ENCODE results near the gene ANO9.
"Not testable (repeated sequence)": the region's sequence is repeated elsewhere in the genome, so short reads cannot be mapped to it uniquely, and the experiment has no call there.

ANO9 gene

DNA sequence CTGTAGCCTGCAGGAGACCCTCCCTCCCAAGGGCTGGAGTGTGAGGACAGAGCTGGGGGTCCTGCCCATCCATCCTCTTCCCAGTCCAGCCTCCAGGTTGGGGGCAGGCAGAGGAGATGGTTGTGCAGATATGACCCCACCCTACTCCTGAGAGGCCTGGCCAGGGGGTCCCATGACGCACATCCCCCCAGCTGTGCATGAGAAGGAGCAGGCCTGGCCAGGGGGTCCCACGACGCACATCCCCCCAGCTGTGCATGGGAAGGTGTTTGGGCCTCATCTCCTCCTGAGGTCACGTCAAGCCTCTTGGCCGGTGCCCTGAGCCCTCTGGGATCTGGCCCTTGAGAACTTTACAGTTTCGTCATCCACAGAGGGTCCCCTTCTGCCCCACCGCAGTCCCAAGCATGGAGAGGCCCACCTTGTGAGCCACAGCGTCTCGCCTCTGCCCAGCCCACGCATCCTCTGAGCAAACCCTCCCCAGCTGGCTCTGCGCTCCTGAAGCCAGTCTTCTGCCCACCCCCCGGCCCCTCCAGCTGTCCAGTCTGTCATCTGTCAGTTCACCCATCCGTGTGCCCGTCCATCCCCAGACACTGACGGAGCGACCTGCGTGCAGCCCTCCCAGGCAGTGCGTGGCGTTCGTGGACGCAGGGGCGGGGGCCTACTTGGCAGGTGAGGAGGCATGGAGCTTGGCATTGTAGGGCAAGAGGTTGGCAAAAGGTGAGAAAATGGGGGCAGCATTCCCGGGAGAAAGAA is 2.3 kb downstream of the ANO9 start:
- no peaks in the 10 kb centered on the region for H3K4me1 ChIP-seq (ENCODE audit: control insufficient read depth in 1 of 2, insufficient read depth in 2 of 2, low read length in 2 of 2)
- no peak overlapping the region for H3K4me3 ChIP-seq (ENCODE audit: low read depth in 1 of 2, low read length in 2 of 2)
- no peaks in the 10 kb centered on the region for H3K9me3 ChIP-seq (ENCODE audit: control insufficient read depth in 1 of 2, low read length in 2 of 2)
- H3K27ac ChIP-seq (ENCODE audit: low read length), result no peak overlapping the region
- H3K36me3 ChIP-seq (ENCODE audit: control insufficient read depth in 1 of 2, insufficient read depth in 2 of 2, low read length in 2 of 2), result no peaks in the 10 kb centered on the region
- H3K27me3 ChIP-seq (ENCODE audit: low read depth, low read length), result no peaks in the 10 kb centered on the region

DNA sequence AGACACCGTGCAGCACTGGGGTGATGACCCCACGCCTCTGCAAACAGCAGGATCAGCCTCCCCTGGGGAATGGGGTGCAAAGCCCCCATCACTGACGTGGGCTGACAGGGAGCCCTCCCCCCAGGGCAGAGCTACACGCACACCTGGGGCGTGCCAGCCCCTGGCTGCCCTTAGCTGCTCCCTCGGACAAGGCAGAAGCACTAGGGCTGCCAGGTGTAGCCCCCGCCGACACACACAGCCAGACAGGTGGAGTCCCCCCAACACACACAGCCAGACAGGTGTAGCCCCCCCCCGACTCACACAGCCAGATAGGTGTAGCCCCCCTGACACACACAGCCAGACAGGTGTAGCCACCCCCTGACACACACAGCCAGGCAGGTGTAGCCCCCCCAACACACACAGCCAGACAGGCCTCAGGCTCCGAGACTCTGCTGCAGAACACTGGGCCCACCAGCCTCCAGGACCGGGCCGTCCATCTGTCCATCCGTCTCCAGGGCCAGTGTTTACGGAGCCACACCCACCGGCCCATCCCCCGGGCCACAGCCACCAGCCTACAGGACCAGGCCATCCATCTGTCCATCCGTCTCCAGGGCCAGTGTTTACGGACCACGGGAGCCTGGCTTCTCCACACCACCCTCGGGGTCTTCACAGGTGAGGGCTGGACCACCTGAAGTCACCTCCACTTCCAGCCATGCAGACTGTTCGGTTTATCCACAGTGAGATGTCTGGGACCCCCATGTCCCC is 3.5 kb downstream of the ANO9 start:
- no peaks in the 10 kb centered on the region for H3K36me3 ChIP-seq (ENCODE audit: control insufficient read depth in 1 of 2, insufficient read depth in 2 of 2, low read length in 2 of 2)
- H3K27me3 ChIP-seq (ENCODE audit: low read depth, low read length), result no peaks in the 10 kb centered on the region

DNA sequence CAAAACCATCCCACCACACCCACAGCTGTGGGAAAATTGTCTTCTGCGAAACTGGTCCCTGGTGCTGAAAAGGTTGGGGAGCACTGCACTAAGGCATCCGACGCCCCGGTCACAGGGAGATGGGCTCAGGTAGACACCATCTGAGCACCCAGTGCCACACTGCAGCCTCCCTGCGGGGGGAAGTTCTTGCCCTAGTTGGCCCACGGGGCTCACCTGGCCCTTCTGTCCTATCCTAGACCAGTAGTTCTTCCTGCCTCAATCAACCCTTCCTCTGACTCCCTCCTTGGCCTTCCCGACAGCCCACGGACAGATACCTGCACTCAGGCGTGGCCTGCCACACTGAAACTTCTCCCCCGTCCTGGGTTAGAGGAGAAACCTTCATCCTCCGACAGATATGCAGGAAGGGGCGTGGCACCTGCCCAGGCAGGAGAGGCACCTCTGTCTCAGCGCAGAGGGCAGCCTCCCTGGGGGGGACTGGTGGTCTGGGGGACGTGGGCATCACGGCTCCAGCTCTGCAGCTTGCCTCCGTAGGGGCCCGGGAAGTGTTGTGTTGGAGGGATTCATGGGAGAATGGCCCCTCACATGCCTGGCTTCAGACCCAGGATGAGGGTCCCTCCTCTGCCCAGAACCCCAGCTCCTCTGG is 4.5 kb downstream of the ANO9 start:
- no peak overlapping the region for H3K27ac ChIP-seq (ENCODE audit: low read length)
- H3K4me3 ChIP-seq (ENCODE audit: low read depth in 1 of 2, low read length in 2 of 2), result no peak overlapping the region
- H3K36me3 ChIP-seq (ENCODE audit: control insufficient read depth in 1 of 2, insufficient read depth in 2 of 2, low read length in 2 of 2), result no peaks in the 10 kb centered on the region
- no peaks in the 10 kb centered on the region for H3K9me3 ChIP-seq (ENCODE audit: control insufficient read depth in 1 of 2, low read length in 2 of 2)
- H3K4me1 ChIP-seq (ENCODE audit: control insufficient read depth in 1 of 2, insufficient read depth in 2 of 2, low read length in 2 of 2), result no peaks in the 10 kb centered on the region
- H3K27me3 ChIP-seq (ENCODE audit: low read depth, low read length), result no peaks in the 10 kb centered on the region

More for the DNA sequence above, 3.5 kb downstream of the ANO9 start:
- Histone ChIP-seq H3K4me1 (ENCODE audit: control insufficient read depth in 1 of 2, insufficient read depth in 2 of 2, low read length in 2 of 2) (no peaks in the 10 kb centered on the region), H3K4me3 (ENCODE audit: low read depth in 1 of 2, low read length in 2 of 2) (no peak overlapping the region), H3K9me3 (ENCODE audit: control insufficient read depth in 1 of 2, low read length in 2 of 2) (no peaks in the 10 kb centered on the region), H3K27ac (ENCODE audit: low read length) (no peak overlapping the region)

DNA sequence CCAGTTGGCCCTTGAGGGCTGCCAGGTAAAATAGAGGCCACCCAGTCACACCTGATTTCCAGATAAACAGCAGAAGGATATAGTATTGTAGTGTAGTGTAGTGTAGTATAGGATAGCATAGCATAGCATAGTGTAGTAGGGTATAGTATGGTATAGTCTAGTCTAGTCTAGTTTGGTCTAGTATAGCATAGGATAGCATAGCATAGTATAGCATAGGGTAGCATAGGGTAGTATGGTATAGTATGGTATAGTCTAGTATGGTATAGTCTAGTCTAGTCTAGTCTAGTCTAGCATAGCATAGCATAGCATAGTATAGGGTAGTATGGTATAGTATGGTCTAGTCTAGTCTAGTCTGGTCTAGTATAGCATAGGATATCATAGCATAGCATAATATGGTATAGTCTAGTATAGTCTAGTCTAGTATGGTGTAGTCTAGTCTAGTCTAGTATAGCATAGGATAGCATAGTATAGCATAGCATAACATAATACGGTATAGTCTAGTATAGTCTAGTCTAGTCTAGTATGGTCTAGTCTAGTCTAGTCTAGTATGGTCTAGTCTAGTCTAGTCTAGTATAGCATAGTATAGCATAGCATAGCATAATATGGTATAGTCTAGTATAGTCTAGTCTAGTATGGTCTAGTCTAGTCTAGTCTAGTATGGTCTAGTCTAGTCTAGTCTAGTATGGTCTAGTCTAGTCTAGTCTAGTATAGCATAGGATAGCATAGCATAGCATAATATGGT is 6.6 kb downstream of the ANO9 start:
- H3K27ac ChIP-seq (ENCODE audit: low read length); H3K4me1 ChIP-seq (ENCODE audit: control insufficient read depth in 1 of 2, insufficient read depth in 2 of 2, low read length in 2 of 2); H3K9me3 ChIP-seq (ENCODE audit: control insufficient read depth in 1 of 2, low read length in 2 of 2); H3K4me3 ChIP-seq (ENCODE audit: low read depth in 1 of 2, low read length in 2 of 2); H3K36me3 ChIP-seq (ENCODE audit: control insufficient read depth in 1 of 2, insufficient read depth in 2 of 2, low read length in 2 of 2); H3K27me3 ChIP-seq (ENCODE audit: low read depth, low read length): not testable (repeated sequence)

DNA sequence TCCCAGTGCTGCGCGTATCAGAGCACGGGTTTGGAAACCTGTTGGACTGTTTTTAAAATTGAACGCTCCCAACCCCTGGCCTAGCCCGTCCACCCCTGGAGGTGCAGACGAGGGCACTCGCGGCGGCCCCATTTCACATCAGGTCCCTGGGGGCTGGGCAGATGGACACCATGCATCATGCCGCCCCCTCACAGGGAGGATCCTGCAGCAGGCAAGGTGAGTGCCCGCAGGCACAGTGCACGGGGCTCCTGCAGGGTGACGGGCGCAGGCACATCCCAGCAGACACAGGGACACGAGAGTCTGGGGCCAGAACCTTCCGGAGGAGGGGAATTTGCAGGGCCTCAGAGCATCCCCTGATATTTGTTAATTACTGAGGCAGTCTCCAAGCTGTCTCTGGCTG is 7.3 kb downstream of the ANO9 start:
- H3K27ac ChIP-seq (ENCODE audit: low read length), result no peak overlapping the region
- no peaks in the 10 kb centered on the region for H3K27me3 ChIP-seq (ENCODE audit: low read depth, low read length)
- no peaks in the 10 kb centered on the region for H3K36me3 ChIP-seq (ENCODE audit: control insufficient read depth in 1 of 2, insufficient read depth in 2 of 2, low read length in 2 of 2)

DNA sequence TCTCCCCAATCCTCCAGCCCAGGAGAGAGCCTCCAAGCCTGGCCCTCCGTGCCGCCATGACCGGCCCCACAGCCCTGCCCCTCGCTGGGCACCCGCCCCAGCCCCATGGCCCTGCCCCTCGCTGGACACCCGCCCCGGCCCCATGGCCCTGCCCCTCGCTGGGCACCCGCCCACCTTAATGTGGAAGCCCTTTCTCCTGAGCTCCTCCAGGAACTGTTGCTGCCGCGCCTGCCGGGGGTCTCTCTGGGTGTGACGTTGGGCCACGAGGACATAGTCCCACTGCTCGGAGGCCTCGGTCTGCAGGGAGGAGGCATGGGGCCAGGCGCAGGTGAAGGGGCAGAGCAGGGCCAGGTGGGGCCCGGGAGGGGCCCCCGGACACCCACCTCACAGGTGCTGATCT is 8.2 kb downstream of the ANO9 start:
- H3K4me3 ChIP-seq (ENCODE audit: low read depth in 1 of 2, low read length in 2 of 2), result no peak overlapping the region
- no peaks in the 10 kb centered on the region for H3K9me3 ChIP-seq (ENCODE audit: control insufficient read depth in 1 of 2, low read length in 2 of 2)
- no peaks in the 10 kb centered on the region for H3K4me1 ChIP-seq (ENCODE audit: control insufficient read depth in 1 of 2, insufficient read depth in 2 of 2, low read length in 2 of 2)
- H3K27me3 ChIP-seq (ENCODE audit: low read depth, low read length), result no peaks in the 10 kb centered on the region
- no peak overlapping the region for H3K27ac ChIP-seq (ENCODE audit: low read length)
- H3K36me3 ChIP-seq (ENCODE audit: control insufficient read depth in 1 of 2, insufficient read depth in 2 of 2, low read length in 2 of 2), result no peaks in the 10 kb centered on the region

More for the DNA sequence above, 7.3 kb downstream of the ANO9 start:
- Histone ChIP-seq H3K4me3 (ENCODE audit: low read depth in 1 of 2, low read length in 2 of 2) (no peak overlapping the region), H3K4me1 (ENCODE audit: control insufficient read depth in 1 of 2, insufficient read depth in 2 of 2, low read length in 2 of 2) (no peaks in the 10 kb centered on the region), H3K9me3 (ENCODE audit: control insufficient read depth in 1 of 2, low read length in 2 of 2) (no peaks in the 10 kb centered on the region)

DNA sequence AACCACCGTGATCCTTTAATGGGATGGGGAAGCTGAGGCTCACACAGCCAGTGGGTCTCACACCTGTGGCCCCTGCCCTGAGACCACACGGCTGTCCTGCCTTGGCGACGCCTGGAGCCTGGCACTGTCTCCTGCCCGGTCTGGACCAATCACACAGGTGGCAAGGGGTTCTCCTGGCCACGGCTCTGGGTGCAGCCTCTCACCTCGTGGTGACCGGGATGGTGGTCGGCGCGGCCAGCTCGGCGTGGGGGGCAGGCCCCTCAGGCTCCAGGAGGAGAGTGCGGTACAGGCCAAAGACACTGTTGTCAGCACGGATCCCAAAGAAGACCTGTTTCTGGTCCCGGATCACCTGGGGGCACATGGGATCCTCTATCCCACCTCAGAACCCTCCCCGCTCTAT is 8.7 kb downstream of the ANO9 start:
- no peaks in the 10 kb centered on the region for H3K9me3 ChIP-seq (ENCODE audit: control insufficient read depth in 1 of 2, low read length in 2 of 2)
- H3K27ac ChIP-seq (ENCODE audit: low read length), result no peak overlapping the region
- no peak overlapping the region for H3K4me3 ChIP-seq (ENCODE audit: low read depth in 1 of 2, low read length in 2 of 2)
- H3K36me3 ChIP-seq (ENCODE audit: control insufficient read depth in 1 of 2, insufficient read depth in 2 of 2, low read length in 2 of 2), result no peaks in the 10 kb centered on the region
- no peaks in the 10 kb centered on the region for H3K27me3 ChIP-seq (ENCODE audit: low read depth, low read length)
- no peaks in the 10 kb centered on the region for H3K4me1 ChIP-seq (ENCODE audit: control insufficient read depth in 1 of 2, insufficient read depth in 2 of 2, low read length in 2 of 2)

DNA sequence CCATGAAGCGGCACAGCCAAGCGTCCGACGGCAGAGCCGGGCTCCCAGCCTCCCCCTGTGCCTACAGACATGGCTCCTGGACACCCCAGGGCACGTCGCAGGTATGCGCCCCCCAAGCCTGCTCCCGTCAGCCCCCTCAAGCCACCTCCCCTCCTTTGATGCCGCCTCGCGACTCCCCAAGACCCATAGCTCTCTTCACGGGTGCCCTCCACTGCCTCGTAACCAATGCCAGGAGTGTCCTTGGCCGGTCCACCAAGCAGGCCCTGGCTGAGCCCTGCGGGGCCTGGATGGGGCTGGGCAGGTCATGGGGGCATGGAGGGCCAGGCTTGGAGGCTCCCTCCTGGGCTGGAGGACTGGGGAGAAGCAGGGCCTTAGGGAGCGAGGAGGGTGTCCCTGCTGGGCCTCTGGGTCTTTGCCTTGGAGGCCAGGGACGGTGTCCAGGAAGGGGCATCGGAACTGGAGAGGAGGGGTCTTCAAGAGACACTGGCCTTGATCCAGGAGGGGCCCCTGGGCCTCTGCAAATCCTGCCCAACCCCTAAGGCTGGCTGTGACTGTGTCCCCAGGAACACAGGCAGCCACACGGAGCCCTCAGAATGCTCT is 9.2 kb downstream of the ANO9 start:
- Histone ChIP-seq H3K9me3 (ENCODE audit: control insufficient read depth in 1 of 2, low read length in 2 of 2) (no peaks in the 10 kb centered on the region), H3K27ac (ENCODE audit: low read length) (no peak overlapping the region), H3K4me3 (ENCODE audit: low read depth in 1 of 2, low read length in 2 of 2) (no peak overlapping the region), H3K4me1 (ENCODE audit: control insufficient read depth in 1 of 2, insufficient read depth in 2 of 2, low read length in 2 of 2) (no peaks in the 10 kb centered on the region), H3K27me3 (ENCODE audit: low read depth, low read length) (no peaks in the 10 kb centered on the region), H3K36me3 (ENCODE audit: control insufficient read depth in 1 of 2, insufficient read depth in 2 of 2, low read length in 2 of 2) (no peaks in the 10 kb centered on the region)

DNA sequence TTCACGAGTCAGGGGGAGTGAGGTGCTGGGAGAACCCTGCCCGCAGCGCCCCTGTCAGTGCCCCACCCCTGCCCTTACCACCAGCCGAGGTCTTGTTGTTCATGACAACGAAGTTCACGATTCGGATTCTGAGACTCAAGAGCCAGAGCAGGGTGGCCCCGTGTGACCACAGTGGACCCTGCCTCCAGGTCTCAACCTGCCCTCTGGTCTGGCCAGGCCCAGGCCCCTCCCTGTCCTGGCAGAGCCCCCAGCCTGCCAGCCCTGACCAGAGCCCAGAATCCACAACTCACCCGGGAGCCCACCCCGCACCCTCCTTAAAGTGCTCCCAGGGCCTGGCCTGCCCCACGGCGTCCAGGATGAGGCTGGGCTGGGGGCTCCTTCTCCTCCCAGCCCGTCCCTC is 9.9 kb downstream of the ANO9 start:
- H3K36me3 ChIP-seq (ENCODE audit: control insufficient read depth in 1 of 2, insufficient read depth in 2 of 2, low read length in 2 of 2), result no peaks in the 10 kb centered on the region
- H3K27me3 ChIP-seq (ENCODE audit: low read depth, low read length), result no peaks in the 10 kb centered on the region
- no peak overlapping the region for H3K4me3 ChIP-seq (ENCODE audit: low read depth in 1 of 2, low read length in 2 of 2)
- H3K9me3 ChIP-seq (ENCODE audit: control insufficient read depth in 1 of 2, low read length in 2 of 2), result no peaks in the 10 kb centered on the region
- H3K4me1 ChIP-seq (ENCODE audit: control insufficient read depth in 1 of 2, insufficient read depth in 2 of 2, low read length in 2 of 2), result no peaks in the 10 kb centered on the region
- no peak overlapping the region for H3K27ac ChIP-seq (ENCODE audit: low read length)

DNA sequence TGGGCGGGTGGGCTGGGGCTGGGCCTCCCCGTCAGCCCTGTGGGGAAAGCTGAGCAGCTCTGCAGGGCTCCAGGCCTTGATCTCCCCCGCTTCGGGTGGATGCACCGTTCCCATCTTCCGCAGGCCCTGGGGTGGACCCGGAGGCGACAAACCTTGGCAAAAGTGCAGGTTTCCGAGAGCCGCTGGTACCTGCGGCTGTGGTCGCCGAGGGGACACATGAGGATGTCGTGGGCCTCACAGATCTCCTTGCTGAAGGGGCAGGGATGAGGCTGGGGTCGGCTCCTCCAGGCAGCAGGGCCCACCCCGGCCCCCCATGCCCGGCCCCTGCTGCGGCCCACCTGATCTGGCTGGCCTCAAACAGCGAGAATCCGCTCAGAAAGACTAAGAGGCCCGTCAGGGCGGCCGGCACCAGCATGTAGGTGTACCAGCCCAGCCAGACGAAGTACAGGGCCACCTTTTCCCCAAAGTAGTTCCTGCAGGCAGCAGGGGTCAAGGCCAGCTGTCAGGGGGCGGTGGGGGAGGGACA is 11.8 kb downstream of the ANO9 start:
- no peaks in the 10 kb centered on the region for H3K4me1 ChIP-seq (ENCODE audit: control insufficient read depth in 1 of 2, insufficient read depth in 2 of 2, low read length in 2 of 2)
- no peak overlapping the region for H3K27ac ChIP-seq (ENCODE audit: low read length)
- H3K27me3 ChIP-seq (ENCODE audit: low read depth, low read length), result no peaks in the 10 kb centered on the region
- no peaks in the 10 kb centered on the region for H3K36me3 ChIP-seq (ENCODE audit: control insufficient read depth in 1 of 2, insufficient read depth in 2 of 2, low read length in 2 of 2)
- H3K9me3 ChIP-seq (ENCODE audit: control insufficient read depth in 1 of 2, low read length in 2 of 2), result no peaks in the 10 kb centered on the region
- no peak overlapping the region for H3K4me3 ChIP-seq (ENCODE audit: low read depth in 1 of 2, low read length in 2 of 2)
